ENCODE results near the gene S100A13. TPM values are rescaled to one million over a fixed set of nuclear protein-coding genes. Genes with fewer than 3 reads are reported as not detected.

The S100A13 gene
- total and polyA plus RNA-seq, 9 of the 15 experiments (the other 6 are each of a cell fraction or from before 2014, with no cell fraction given) = 41.9 to 129 (median 58.0) TPM

GRCh38 chr1:153633754-153634665 is 6.7 kb upstream of the S100A13 start, which contains the start of gene CHTOP (continued):
- peak; percentile 50 for TF ChIP-seq E2F8 (IDR thresholded peaks at IDR 0.05; ENCODE audit: low read depth, partially characterized antibody)
- 0 out of 2 replicates have a peak, but pooled peaks have one; percentile 47 for TF ChIP-seq ERF (CRISPR knock-in tag; IDR thresholded peaks at IDR 0.05)
- TF ChIP-seq VEZF1 (CRISPR knock-in tag; IDR thresholded peaks at IDR 0.05) = peak; percentile 78
- peak; percentile 100 for TF ChIP-seq BRD4 (IDR thresholded peaks at IDR 0.05)
- TF ChIP-seq RBM14 (IDR thresholded peaks at IDR 0.05; ENCODE audit: borderline replicate concordance, insufficient read depth, low read depth, low read length) = peak; percentile 98; the same call in 1 of the 2 replicates
- TF ChIP-seq SMAD1 (IDR thresholded peaks at IDR 0.05; ENCODE audit: low read depth, low read length, partially characterized antibody) = peak; percentile 80
- TF ChIP-seq ATF7 (IDR thresholded peaks at IDR 0.05) = peak; percentile 98
- peak in 1 of 2 experiments; percentile 94; a peak in 2 of 4 replicates for TF ChIP-seq ZNF639 (CRISPR knock-in tag; conservative IDR thresholded peaks at IDR 0.05 in 1 of 2, IDR thresholded peaks at IDR 0.05 in 1 of 2)
- peak; percentile 54; the same call in 1 of the 2 replicates for TF ChIP-seq ELF2 (CRISPR knock-in tag; IDR thresholded peaks at IDR 0.05)
- TF ChIP-seq CREBBP (IDR thresholded peaks at IDR 0.05; ENCODE audit: low read depth, low read length) = no peak
- TF ChIP-seq ZBTB43 (CRISPR knock-in tag; IDR thresholded peaks at IDR 0.05) = no peak
- TF ChIP-seq CHD1 (IDR thresholded peaks at IDR 0.05; ENCODE audit: low read length) = peak; percentile 100

Data from K562 (cell line).